Ovary (tissue), 9 donors: ENCODE results near the gene CDK8. TPM values are rescaled to one million over a fixed set of nuclear protein-coding genes. Genes with fewer than 3 reads are reported as not detected.
"Not testable (repeated sequence)": the region's sequence is repeated elsewhere in the genome, so short reads cannot be mapped to it uniquely, and the experiment has no call there.

ENCODE experiments used
- DNase-seq, 5 donors: peaks; one replicate each; pipeline ENCODE4 v3.0.0-alpha.2; 2019 to 2020
- H3K27ac ChIP-seq, 2 donors: fragments of 200-600 bp; one replicate each; pipeline versions ENCODE4 v1.5.1 to v1.8.0; 2019 to 2022
- H3K27me3 ChIP-seq: fragments of 200-600 bp; one replicate; pipeline ENCODE4 v1.8.0; 2022
- H3K36me3 ChIP-seq: fragments of 200-600 bp; sonication (generic); one replicate; pipeline ENCODE4 v1.5.1; 2019
- H3K4me1 ChIP-seq: one replicate; pipeline ENCODE4 v1.8.1; 2013; ENCODE audit warnings: mild to moderate bottlenecking, moderate library complexity; ENCODE audit not compliant: insufficient read depth
- H3K4me3 ChIP-seq: fragments of 200-600 bp; sonication (generic); one replicate; pipeline ENCODE4 v1.5.1; 2017
- H3K9me3 ChIP-seq, 2 donors: fragments of 200-600 bp in 1 of 2; sonication (generic) in 1 of 2; one replicate each; pipeline versions ENCODE4 v1.5.1 to v1.8.1; 2013 to 2019; ENCODE audit warnings: mild to moderate bottlenecking in 1 of 2, moderate library complexity in 1 of 2
- EP300 ChIP-seq: sonication (generic); formaldehyde crosslinking; IDR thresholded peaks from one replicate; pipeline ENCODE4 v1.6.1; 2017; ENCODE audit warnings: antibody characterized with exemption
- POLR2A ChIP-seq: fragments of 450-650 bp; IDR thresholded peaks from one replicate; pipeline ENCODE4 v1.6.1; 2017; ENCODE audit warnings: antibody characterized with exemption, mild to moderate bottlenecking, moderate library complexity
- WGBS, 3 donors: extraction: QIAGEN DNeasy Blood & Tissue Kit in 1 of 3; methylation state at CpG; one replicate each; pipeline versions ENCODE4 v1.1.5 to v1.1.7; 2013 to 2017; 5-methylcytosine and 5-hydroxymethylcytosine counted together
- intact Hi-C, 4 donors: fragments of 100-400 bp; cut with DNase I; formaldehyde crosslinking; loops; one replicate each; pipeline versions ENCODE4 v1.11.0 to v1.15.1; 2022 to 2023
- polyA plus RNA-seq, 2 donors: library from polyadenylated mRNA; stranded (reverse); fragments of 200-250 nt in 1 of 2; fragments of 350-450 nt in 1 of 2; fragmentation: Illumina TruSeq in 1 of 2; extraction: RNeasy Lipid Tissue Mini Kit (QIAGEN cat#74804) in 1 of 2; gene quantifications; one replicate each; pipeline ENCODE4 v1.2.3, GENCODE V29; 2013 to 2014
- total RNA-seq, 7 donors: library from RNA; depleted of rRNA in 2 of 7; stranded (reverse); fragments of >200 nt in 2 of 7; fragmentation: NEBNext Ultra II Directional in 3 of 7; extraction: Animal tissue kit (Norgen Biotek cat#: 25700) in 3 of 7; gene quantifications; one replicate each; pipeline versions ENCODE4 v1.1.0 to v1.2.4, GENCODE V29; 2016 to 2023
- TF ChIP-seq, protein P1 (sequence below), 3 donors: fragments of 450-650 bp in 2 of 3; fragments of 200-600 bp in 1 of 3; IDR thresholded peaks; one replicate each; pipeline versions ENCODE4 v1.5.1 to v1.8.0; 2016 to 2022; ENCODE audit warnings: antibody characterized with exemption in 3 of 3, mild to moderate bottlenecking in 1 of 3
- donor health status: DM: no; HTN: no; CAD: no; lungs with moderate emphysema.
- donor health status: DM: no; HTN: no; CAD: no.
- donor health status: Bipolar disorder and iron deficiency.
- donor health status: DM: yes; HTN: yes; CAD: no.
- donor health status: DM: no; HTN: no; CAD: no.
- donor health status: DM: yes; HTN: yes; CAD: no.

Gene CDK8
- total and polyA plus RNA-seq, 9 donors, result 5.2 to 11.6 (median 8.3) TPM

DNA sequence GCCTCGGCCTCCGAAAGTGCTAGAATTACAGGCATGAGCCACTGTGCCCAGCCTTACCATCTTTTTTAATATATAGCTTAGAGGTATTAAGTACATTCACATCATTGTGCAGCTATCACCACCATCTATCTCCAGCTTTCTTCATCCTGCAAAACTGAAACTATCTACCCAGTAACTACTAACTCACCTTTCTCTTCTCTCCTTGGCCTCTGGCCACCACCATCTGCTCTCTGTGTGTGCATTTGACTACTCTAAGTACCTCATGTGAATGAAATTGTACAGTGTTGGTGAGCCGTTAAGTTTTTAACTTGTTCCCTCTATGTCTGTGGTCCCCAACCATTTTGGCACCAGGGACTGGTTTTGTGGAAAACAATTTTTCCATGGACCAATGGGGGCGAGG lies 56.1 kb downstream of the CDK8 start:
- TF ChIP-seq, protein P1, sequence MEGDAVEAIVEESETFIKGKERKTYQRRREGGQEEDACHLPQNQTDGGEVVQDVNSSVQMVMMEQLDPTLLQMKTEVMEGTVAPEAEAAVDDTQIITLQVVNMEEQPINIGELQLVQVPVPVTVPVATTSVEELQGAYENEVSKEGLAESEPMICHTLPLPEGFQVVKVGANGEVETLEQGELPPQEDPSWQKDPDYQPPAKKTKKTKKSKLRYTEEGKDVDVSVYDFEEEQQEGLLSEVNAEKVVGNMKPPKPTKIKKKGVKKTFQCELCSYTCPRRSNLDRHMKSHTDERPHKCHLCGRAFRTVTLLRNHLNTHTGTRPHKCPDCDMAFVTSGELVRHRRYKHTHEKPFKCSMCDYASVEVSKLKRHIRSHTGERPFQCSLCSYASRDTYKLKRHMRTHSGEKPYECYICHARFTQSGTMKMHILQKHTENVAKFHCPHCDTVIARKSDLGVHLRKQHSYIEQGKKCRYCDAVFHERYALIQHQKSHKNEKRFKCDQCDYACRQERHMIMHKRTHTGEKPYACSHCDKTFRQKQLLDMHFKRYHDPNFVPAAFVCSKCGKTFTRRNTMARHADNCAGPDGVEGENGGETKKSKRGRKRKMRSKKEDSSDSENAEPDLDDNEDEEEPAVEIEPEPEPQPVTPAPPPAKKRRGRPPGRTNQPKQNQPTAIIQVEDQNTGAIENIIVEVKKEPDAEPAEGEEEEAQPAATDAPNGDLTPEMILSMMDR (IDR thresholded peaks at IDR 0.05), result no peak
- TF ChIP-seq EP300 (no peak), POLR2A (no peak)

DNA sequence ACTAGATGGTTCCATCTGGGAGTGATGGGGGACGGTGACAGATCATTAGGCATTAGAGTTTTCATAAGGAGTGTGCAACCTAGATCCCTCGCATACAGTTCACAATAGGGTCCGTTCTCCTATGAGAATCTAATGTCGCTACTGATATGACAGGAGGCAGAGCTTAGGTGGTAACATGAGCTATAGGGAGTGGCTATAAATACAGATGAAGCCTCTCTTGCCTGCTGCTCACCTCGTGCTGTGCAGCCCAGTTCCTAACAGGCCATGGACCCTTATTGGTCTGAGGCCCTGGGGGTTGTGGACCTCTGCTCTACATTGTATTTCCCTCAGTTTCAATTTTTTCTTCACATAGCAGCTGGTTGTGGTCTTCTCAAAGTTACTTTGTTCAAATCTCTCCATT lies 56.5 kb downstream of the CDK8 start:
- Histone ChIP-seq H3K4me3 (no peak overlapping the region), H3K9me3 (no peaks in the 10 kb centered on the region), H3K27ac (no peak overlapping the region), H3K36me3 (no peaks in the 10 kb centered on the region), H3K4me1 (no peaks in the 10 kb centered on the region), H3K27me3 (no peaks in the 10 kb centered on the region)
- TF ChIP-seq POLR2A, result no peak
- TF ChIP-seq, protein P1 (IDR thresholded peaks at IDR 0.05), result no peak
- 86 to 92% (median 91%) methylated on average over 5 of the region's 5 CpGs for WGBS, 3 donors
- intact Hi-C loops, result no loop called here
- no peak for DNase-seq

More for the DNA sequence above, 56.1 kb downstream of the CDK8 start:
- H3K36me3 ChIP-seq, result no peaks in the 10 kb centered on the region
- no peak overlapping the region for H3K27ac ChIP-seq
- WGBS, 3 donors, result 95 to 98% (median 96%) methylated on average over 4 of the region's 4 CpGs
- H3K4me3 ChIP-seq, result no peak overlapping the region
- intact Hi-C loops, result no loop called here
- H3K27me3 ChIP-seq, result no peaks in the 10 kb centered on the region
- no peaks in the 10 kb centered on the region for H3K4me1 ChIP-seq
- DNase-seq, result no peak
- H3K9me3 ChIP-seq, result no peaks in the 10 kb centered on the region

GRCh38 chr13:26312019-26312418 lies 58.1 kb downstream of the CDK8 start:
- H3K27ac ChIP-seq, H3K4me3 ChIP-seq, DNase-seq, H3K36me3 ChIP-seq, H3K9me3 ChIP-seq, intact Hi-C loops, H3K4me1 ChIP-seq, H3K27me3 ChIP-seq: not testable (repeated sequence)
- 95 to 97% (median 96%) methylated on average over 7 of the region's 7 CpGs for WGBS, 3 donors

DNA sequence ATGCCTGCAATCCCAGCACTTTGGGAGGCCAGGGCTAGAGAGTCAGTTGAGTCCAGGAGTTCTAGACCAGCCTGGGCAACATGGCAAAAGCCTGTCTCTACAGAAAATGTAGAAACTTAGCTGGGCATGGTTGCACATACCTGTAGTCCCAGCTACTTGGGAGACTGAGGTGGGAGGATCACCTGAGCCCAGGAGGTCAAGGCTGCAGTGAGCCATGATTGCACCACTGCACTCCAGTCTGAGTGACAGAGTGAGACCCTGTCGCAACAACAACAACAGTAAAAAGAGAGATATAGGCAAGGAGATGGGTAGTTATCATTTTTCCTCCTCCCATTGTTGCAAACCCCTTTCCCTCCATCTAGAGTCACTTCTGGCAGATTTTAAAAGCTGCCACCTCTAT lies 62.2 kb downstream of the CDK8 start:
- H3K36me3 ChIP-seq, DNase-seq, H3K4me1 ChIP-seq, H3K9me3 ChIP-seq, H3K4me3 ChIP-seq, H3K27ac ChIP-seq, H3K27me3 ChIP-seq, intact Hi-C loops: not testable (repeated sequence)
- WGBS, 3 donors, result 98 to 100% (median 100%) methylated on average over 1 of the region's 1 CpG

DNA sequence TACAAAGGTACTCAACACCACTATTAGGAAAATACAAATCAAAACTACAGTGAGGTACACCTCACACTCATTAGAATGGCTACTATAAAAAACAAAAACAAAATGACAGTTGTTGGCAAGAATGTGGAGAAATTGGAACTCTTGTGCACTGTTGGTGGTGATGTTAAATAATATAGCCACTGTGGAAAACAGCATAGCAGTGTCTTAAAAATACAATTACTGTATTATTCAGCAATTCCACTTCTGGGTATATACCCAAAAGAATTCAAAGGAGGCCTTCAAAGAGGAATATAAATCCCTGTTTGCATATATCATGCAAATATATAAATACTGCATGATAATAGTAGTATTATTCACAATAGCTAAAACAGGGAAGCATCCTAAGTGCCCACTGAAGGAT lies 66.8 kb downstream of the CDK8 start:
- H3K36me3 ChIP-seq, result no peaks in the 10 kb centered on the region
- H3K27ac ChIP-seq, result no peak overlapping the region
- H3K4me1 ChIP-seq, result no peaks in the 10 kb centered on the region
- H3K27me3 ChIP-seq, result no peaks in the 10 kb centered on the region
- TF ChIP-seq, protein P1 (IDR thresholded peaks at IDR 0.05), result no peak
- TF ChIP-seq EP300 (no peak), POLR2A (no peak)
- H3K9me3 ChIP-seq, result no peaks in the 10 kb centered on the region
- intact Hi-C loops, result no loop called here
- no peak for DNase-seq
- H3K4me3 ChIP-seq, result no peak overlapping the region

DNA sequence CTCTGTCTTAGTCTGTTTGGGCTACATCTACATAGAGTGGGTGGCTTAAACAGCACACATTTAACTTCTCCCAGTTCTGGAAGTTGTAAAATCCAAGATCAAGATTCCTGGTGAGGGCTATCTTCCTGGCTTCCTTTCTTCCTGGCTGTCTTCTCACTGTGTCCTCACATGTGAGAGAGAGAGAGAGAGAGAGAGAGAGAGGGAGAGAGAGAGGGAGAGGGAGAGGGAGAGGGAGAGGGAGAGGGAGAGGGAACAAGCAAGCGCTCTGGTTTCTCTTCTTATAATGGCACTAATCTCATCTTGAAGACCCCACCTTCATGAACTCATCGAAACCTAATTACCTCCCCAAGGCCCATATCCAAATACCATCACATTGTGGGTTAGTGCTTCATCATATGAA lies 69.2 kb downstream of the CDK8 start:
- Histone ChIP-seq H3K27ac (no peak overlapping the region), H3K27me3 (no peaks in the 10 kb centered on the region), H3K4me1 (no peaks in the 10 kb centered on the region), H3K4me3 (no peak overlapping the region), H3K9me3 (no peaks in the 10 kb centered on the region), H3K36me3 (no peaks in the 10 kb centered on the region)
- TF ChIP-seq POLR2A, result no peak
- TF ChIP-seq EP300, result no peak
- TF ChIP-seq, protein P1 (IDR thresholded peaks at IDR 0.05), result no peak
- 44 to 51% (median 49%) methylated on average over 2 of the region's 2 CpGs for WGBS, 3 donors
- DNase-seq, result no peak
- intact Hi-C loops, result no loop called here
